Bronchial epithelial cell (primary cell): ENCODE results near the gene HMGCS2. TPM values are rescaled to one million over a fixed set of nuclear protein-coding genes. Genes with fewer than 3 reads are reported as not detected.

Experiments
- DNase-seq: peaks from one replicate; pipeline ENCODE4 v3.0.0-alpha.2; 2010; ENCODE audit warnings: low read depth
- FAIRE-seq: peaks from 2 replicates; lab custom pipeline; 2011; peaks lifted over from hg19 to GRCh38; lab: Jason Lieb, UNC
- H3K27me3 ChIP-seq: 2 replicates; pipeline ENCODE4 v1.5.1; 2011; ENCODE audit warnings: low read length; ENCODE audit not compliant: control insufficient read depth, insufficient read depth
- H3K36me3 ChIP-seq: 2 replicates; pipeline ENCODE4 v1.5.1; 2011; ENCODE audit warnings: low read length; ENCODE audit not compliant: control insufficient read depth, insufficient read depth
- H3K4me3 ChIP-seq: 2 replicates; pipeline ENCODE4 v1.5.1; 2011; ENCODE audit warnings: mild to moderate bottlenecking, low read depth, low read length, control low read depth
- total RNA-seq: library from RNA; depleted of rRNA; stranded (reverse); fragments of >200 nt; gene quantifications from 2 replicates; pipeline ENCODE4 v1.2.1, GENCODE V29; 2014
- TF ChIP-seq, protein P1 (sequence below): IDR thresholded peaks from 2 replicates; pipeline ENCODE4 v1.5.1; 2011; ENCODE audit warnings: mild to moderate bottlenecking, moderate library complexity, low read length, control low read depth, inconsistent platforms; ENCODE audit not compliant: insufficient read depth, severe bottlenecking

The HMGCS2 gene
- total RNA-seq, 1 donor from 2014 or later, result 0.26 TPM

- FAIRE-seq, result no peak
- Histone ChIP-seq H3K27me3 (no peaks in the 10 kb centered on the region), H3K36me3 (no peaks in the 10 kb centered on the region), H3K4me3 (no peak overlapping the region)
- peak; percentile 27 for DNase-seq
- TF ChIP-seq, protein P1, sequence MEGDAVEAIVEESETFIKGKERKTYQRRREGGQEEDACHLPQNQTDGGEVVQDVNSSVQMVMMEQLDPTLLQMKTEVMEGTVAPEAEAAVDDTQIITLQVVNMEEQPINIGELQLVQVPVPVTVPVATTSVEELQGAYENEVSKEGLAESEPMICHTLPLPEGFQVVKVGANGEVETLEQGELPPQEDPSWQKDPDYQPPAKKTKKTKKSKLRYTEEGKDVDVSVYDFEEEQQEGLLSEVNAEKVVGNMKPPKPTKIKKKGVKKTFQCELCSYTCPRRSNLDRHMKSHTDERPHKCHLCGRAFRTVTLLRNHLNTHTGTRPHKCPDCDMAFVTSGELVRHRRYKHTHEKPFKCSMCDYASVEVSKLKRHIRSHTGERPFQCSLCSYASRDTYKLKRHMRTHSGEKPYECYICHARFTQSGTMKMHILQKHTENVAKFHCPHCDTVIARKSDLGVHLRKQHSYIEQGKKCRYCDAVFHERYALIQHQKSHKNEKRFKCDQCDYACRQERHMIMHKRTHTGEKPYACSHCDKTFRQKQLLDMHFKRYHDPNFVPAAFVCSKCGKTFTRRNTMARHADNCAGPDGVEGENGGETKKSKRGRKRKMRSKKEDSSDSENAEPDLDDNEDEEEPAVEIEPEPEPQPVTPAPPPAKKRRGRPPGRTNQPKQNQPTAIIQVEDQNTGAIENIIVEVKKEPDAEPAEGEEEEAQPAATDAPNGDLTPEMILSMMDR, result no peak
Observed at GRCh38 chr1:119773711-119774241, 5.1 kb upstream of the HMGCS2 start.

DNA sequence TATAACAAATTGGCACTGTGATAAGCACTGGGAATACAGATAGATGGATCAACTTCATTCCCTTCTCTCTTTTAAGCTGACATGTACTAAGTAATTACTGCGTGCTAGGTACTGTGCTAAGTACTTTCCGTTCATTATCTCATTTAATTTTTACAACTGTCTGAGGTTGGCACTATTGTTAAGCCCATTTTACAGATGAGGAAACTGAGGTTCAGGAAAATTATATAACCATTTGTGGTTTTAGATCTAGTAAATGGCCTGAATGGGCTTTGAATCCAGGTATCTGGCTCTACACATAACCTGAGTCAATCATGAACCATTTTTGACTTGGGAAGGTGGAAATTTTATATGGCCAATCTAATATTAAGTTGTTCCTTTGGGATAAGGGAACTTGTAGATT lies 3.6 kb upstream of the HMGCS2 start:
- TF ChIP-seq, protein P1, result no peak
- no peaks in the 10 kb centered on the region for H3K27me3 ChIP-seq
- FAIRE-seq, result no peak
- no peak for DNase-seq
- no peak overlapping the region for H3K4me3 ChIP-seq
- H3K36me3 ChIP-seq, result no peaks in the 10 kb centered on the region

DNA sequence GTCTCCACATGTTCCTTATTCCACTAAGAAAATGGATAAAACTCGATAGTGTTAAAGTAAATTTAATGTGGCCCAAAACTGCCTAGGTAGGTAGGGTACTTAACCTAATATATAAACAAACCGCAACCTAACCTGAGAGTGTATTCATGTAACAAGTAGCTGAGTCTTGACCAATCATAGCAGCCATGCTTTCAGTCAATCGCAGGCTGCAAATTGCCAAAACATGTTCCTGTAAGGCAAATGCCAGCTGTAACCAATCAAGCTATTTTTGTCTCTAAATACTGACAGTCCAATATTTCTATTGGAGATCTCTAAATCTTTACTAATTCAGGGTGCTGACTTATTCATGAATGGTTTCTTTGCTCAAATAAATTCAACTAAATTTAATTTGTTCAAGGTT lies 3.1 kb upstream of the HMGCS2 start:
- peak; percentile 52 for DNase-seq
- no peak for FAIRE-seq
- TF ChIP-seq, protein P1, result no peak
- Histone ChIP-seq H3K27me3 (no peaks in the 10 kb centered on the region), H3K36me3 (no peaks in the 10 kb centered on the region), H3K4me3 (no peak overlapping the region)

DNA sequence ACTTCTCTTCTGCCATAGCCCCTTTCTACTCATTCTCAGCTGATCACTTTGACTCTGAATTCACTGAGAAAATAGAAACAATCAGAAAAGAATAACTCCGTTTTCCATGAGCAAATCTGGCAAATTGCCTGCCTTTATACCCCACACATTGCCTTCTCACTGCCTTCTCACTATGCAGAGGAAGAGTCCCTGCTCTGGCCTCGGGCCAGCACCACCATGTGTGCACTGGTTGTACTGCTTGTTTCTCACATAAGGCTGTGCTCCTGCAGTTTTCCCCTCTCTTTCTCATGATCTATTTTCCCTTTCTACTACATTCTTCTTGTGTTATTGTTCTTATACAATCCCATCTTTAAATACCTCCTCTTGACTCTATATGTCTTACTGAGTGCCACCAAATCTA lies 2.3 kb upstream of the HMGCS2 start:
- Histone ChIP-seq H3K4me3 (no peak overlapping the region), H3K27me3 (no peaks in the 10 kb centered on the region), H3K36me3 (no peaks in the 10 kb centered on the region)
- DNase-seq (no peak), FAIRE-seq (no peak)
- TF ChIP-seq, protein P1, result no peak

DNA sequence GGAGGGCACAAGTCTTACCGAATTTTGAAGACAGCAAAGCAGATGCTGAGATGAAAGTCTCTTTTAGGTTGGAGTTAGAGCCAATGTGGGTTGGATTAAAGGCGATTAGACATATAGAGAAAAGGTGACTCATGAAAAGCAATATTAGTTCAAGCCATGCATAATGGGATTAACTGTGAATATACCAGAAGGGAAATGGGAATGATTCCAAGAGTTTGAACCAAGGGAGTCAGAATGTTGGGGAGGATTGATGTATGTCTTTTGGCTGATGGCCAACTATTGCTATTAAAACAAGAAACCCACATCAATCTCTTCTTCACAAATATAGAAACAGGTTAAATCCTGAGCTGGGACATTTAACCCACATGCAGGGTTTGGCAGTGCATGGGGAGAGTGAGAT lies 1.2 kb downstream of the HMGCS2 start:
- Histone ChIP-seq H3K36me3 (no peaks in the 10 kb centered on the region), H3K27me3 (no peaks in the 10 kb centered on the region), H3K4me3 (no peak overlapping the region)
- TF ChIP-seq, protein P1, result no peak
- DNase-seq, result peak; percentile 32
- peak; percentile 60 for FAIRE-seq

DNA sequence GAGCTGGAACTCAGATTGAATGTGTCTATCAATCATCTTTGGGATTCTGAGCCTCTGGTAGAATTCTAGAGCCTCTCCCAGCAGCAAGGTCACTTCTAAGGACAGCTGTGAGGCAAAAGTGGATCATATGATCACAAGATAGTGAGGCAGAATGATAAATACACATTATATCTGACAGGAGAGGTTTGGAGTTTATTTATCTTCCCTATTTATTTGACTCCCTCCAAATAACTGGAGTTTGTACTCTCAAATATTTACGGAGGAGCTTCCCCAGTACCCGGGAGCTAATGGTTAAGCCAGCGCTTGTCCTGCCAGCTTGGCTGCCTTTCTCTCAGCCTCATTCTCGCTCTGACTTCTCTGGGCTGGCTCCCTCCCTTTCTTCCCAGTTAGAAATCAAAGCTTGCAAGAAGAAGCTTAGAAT lies 2.3 kb downstream of the HMGCS2 start:
- FAIRE-seq (no peak), DNase-seq (no peak)
- H3K36me3 ChIP-seq, result no peaks in the 10 kb centered on the region
- no peak overlapping the region for H3K4me3 ChIP-seq
- no peaks in the 10 kb centered on the region for H3K27me3 ChIP-seq
- TF ChIP-seq, protein P1, result no peak
